HG02798 (cell line): Measurements from ENCODE around the gene HNRNPK.
"Not testable (repeated sequence)": the region's sequence is repeated elsewhere in the genome, so short reads cannot be mapped to it uniquely, and the experiment has no call there.

Source experiments
- ATAC-seq: cut with Tn5 transposase; IDR thresholded peaks from one replicate; pipeline ENCODE4 v1.9.1; 2021; ENCODE audit warnings: mild to moderate bottlenecking; ENCODE audit not compliant: unreplicated experiment, poor library complexity

The HNRNPK gene

DNA sequence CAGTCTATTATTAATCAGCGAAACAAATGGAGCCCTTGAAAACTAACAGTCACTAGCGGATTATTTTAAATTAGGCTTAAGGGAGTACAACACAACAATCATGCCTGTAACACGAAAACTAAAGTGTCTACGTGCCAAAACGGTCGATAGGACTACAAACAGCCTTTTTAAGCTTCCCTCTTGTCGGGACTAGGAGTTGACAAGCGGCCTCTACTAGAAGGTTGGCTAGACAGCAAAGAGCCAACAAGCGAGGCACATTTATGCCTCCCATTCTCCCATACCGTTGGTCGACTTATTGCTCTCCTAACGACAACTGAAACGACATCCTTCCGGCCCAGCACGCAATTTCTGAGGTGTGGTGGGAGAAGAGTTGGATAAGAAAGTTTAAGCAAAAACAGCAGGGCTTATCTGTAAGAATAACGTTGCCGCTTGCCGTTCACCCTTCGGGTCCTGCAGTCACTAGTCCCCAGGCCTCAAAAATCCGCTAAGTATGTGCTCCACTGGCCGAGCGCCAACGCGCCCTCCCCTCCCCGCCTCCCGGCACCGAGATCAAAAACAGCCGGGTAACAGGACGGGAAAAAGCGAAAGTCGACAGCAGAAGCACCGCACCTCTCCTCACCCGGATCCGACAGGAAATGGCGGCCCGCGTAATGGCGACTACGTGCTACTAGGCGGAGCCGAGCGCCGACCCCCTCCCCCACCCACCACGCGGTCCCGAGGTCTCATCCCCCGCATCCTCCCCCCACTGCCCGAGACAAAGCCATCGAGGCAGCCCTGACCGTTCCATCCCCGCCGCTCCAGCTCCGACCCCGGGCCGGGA lies 813 bp downstream of the HNRNPK start:
- ATAC-seq = peak; percentile 25

DNA sequence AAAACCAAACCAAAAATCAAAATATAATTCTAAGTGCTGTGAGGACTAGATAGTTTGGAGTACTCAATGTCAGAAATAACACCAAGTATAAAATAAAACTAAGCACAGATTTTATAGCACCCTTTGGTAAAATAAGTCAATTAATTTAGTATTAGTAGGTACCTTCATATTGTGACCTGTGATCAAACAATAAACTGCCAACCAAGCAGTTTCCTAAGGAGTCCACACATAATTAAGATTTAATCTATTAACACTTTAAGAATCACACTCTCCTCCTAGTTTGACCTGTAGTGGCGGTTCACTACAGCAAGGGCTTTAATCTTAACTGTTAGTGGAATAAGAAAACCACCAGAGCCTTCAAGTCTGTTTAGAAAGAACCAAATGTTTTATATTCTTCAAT lies 2.8 kb downstream of the HNRNPK start:
- no peak for ATAC-seq

DNA sequence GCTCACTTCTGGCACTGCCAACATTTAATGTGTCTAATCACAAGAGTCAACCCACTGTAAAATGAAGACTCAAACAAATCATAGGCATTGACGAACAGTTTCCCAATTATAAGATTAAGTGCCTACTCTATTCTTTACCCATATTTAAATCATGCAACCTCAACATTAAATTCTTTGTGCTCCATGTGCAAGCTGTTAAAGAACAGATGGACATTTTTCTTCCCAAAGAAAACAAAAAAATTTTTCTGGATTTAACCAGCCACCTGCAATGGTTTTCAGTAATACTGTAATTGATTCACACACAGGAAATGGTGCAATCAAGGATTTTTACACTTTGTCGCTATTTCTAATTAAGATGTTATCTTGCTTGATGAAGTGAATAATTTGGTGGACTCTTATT lies 3.6 kb downstream of the HNRNPK start:
- ATAC-seq = no peak

DNA sequence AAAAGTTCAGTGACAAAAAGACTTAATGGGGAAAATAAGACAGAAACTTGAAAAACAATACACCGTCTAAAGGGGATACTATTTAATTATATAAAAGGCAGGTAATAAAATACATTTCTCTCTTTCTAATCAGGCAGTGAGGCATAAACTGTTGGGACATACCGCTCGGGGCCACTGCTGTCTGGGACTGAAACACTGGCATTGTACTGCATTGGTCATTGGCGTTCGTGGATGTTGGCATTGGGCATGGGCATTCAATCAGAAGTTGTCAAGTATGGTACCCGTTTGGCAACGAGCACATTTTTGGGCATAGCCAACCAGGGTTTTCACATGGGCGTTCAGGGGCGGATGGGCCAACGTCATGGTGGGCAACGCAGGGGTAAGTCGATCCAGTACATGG lies 4.7 kb downstream of the HNRNPK start:
- ATAC-seq = no peak

DNA sequence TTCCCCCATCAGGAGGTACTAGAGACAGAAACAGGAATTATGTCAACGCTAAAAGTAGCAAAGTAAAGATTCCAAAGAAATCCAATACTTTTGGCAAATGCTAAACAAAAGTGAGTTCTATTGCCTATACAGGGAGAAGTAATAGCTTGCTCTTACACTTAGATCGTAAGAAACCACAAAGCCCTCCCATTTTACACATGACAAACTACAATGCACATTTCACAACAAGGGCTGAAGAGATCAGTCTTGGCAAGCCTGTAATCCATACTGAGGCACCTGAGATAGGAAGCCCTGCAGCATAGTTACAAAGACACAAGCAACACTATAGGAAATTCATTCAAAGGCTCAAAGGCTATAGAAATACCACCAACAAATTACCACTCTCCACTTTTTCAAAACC lies 7.7 kb downstream of the HNRNPK start:
- no peak for ATAC-seq

DNA sequence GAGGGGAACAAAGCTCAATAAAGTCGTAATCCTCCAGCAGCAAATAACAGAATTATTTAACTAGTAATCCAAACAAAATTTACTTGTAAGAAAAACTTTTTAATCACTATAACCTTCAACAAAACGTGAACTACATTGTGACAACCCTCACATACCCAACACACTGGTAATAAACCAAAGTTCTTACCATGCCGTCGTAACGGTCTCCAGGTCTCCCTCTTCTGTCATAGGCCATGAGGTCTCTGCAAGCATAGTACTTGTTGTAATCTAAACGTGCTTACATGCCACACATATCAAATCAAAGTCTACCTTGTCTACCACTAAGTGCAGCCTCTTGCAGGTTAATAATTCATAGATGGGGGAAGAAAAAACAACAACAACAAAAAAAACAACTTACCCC lies 8.5 kb downstream of the HNRNPK start:
- no peak for ATAC-seq

DNA sequence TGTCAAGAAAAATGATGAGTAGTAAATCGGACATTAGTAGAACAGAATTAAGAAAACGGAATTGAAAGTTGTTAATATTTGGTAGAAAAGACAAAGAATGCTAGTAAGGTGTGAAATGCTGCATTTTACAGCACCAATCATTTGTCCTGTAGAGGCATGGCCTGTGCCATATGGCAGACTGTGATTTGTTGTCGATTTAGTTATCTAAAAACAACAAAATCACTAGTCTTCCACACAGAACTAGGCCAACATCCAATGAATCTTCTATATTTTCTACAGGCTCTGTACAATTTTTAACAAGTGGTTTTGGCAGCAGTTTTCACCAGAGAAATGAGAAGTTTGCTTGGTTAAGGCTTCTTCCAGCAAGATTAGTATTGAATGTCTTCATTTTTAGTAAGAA lies 10.4 kb downstream of the HNRNPK start:
- no peak for ATAC-seq

DNA sequence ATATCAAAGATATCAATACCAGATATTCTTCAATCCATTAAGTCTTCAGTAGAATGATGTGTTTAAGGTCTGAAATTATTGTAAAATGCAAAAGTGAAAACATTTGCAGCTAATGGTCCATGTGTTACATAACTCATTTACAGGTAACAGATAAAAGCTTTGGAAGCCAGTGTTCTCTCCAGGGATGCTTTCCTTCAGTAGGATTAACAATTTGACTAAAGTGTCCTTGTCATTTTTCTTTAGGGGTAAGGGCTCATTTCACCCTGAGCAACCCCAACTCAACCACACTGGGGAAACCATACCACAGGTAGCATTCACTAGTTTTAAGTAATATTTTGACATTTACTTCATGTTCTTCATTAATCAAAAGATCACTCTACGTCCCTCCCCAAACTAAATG lies 12.9 kb downstream of the HNRNPK start:
- no peak for ATAC-seq

GRCh38 chr9:83966209-83966582 lies 13.8 kb downstream of the HNRNPK start:
- no peak for ATAC-seq

GRCh38 chr9:83965350-83966208 lies 14.4 kb downstream of the HNRNPK start:
- no peak for ATAC-seq

- no peak for ATAC-seq
Measured at GRCh38 chr9:83964973-83965349, 15.1 kb downstream of the HNRNPK start.

DNA sequence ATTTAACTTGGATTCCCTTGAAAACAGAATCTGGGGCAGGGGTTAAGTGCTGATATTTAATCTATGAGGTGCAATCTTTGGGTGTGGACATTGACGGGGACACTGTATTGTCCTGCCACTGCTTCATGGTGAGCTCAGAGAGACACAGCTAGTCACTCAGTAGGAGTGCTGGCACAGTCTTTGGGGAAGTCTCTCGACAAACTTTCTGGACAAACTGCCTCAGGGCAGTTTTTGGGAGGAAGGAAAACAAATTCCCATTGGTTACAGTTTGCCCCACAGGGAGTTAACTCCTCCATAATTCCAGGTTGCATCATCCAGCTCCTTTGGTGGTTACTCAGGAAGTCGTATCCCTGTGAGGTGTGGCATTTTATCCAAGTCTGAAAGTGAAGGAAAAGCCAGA lies 17.9 kb downstream of the HNRNPK start:
- no peak for ATAC-seq

GRCh38 chr9:83960991-83961390 lies 19.0 kb downstream of the HNRNPK start:
- no peak for ATAC-seq

DNA sequence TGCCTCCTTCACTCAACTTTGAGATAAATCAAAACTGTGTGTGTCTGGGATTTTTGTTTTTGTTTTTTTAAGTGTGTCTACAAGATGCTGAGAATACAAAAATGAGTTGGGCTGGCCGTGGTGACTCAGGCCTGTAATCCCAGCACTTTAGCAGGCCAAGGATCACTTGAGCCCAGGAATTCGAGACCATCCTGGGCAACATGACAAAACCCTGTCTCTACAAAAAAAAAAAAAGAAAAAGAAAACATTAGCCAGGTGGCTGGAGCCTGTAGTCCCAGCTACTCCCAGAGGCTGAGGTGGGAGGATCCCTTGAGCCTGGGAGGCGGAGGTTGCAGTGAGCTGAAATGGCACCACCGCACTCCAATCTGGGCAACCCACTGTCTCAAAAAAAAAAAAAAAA lies 21.0 kb downstream of the HNRNPK start:
- ATAC-seq = no peak

- ATAC-seq = no peak
Measured at GRCh38 chr9:83957248-83957513, 22.8 kb downstream of the HNRNPK start.

DNA sequence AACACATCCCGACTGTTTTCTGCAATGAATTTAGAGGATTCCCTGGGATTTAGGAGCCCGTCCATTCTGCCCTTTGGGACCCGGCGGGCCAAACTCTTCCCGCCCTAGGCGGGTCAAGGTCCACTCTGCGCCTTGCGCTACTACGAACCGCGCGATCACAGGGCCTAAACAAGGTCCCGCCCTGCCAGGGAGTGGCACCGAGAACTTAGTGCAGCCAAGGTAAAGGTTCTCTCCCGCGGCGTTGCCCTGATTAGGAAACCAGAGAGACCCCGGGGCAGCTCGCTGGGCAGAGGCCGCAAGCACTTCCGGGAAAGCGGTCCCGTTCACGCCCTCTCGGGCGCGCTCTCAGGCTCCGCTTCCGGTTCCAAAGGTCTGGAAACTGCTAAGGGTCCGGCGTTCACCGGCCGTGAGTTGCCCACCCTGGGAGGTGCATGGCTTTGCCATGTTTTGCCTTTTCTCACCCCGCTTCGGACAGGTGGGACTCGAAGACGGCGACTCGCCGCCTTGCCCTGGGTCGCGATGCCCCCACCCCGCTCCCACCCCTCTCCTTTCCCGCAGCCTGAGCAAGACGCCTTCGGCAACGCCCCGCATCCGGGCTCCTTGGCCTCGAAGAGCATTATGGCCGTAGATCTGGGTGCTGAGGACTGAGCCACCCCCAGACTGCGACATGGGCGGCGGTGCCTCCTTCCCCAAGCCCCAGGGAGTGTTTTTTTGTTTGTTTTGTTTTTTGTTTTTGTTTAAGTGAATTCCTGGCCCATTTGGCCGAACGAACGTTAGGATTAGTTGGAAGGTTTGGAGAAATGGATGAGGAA lies 23.4 kb downstream of the HNRNPK start:
- peak; percentile 91 for ATAC-seq

DNA sequence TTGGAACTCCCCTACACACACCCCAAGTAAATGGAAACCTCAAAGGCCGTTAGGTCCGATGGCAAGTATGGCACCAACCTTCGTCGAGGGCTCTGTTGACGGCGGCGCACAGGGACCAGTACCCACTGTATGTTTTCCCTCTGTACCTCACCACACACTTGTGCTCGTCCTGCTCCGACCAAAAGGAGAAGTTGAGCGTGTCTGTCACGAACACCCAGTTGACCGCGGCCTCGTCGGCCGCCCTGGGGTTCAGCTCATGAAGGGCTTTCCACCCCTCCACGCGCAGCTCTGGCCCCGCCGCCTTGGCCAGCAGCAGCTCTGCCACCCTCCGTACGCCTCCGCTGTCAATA lies 24.0 kb downstream of the HNRNPK start:
- peak; percentile 53 for ATAC-seq

DNA sequence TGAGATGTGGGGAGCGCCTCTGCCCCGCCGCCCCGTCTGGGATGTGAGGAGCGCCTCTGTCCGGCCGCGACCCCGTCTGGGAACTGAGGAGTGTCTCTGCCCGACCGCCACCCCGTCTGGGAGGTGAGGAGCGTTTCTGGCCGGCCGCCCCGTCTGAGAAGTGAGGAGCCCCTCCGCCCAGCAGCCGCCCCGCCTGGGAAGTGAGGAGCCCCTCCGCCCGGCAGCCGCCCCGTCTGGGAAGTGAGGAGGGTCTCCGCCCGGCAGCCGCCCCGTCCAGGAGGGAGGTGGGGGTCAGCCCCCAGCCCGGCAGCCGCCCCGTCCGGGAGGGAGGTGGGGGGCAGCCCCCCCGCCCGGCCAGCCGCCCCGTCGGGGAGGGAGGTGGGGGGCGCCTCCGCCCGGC lies 31.9 kb downstream of the HNRNPK start:
- not testable (repeated sequence) for ATAC-seq

- ATAC-seq = no peak
Measured at GRCh38 chr9:83940590-83941303, 39.3 kb downstream of the HNRNPK start.

- ATAC-seq = peak; percentile 78
Measured at GRCh38 chr9:83937861-83938455, 42.1 kb downstream of the HNRNPK start.
